CD4-positive, alpha-beta T cell treated with Interleukin-15 for 1 hour (primary cell): ENCODE results near the gene OSBPL9.
"Not testable (repeated sequence)": the region's sequence is repeated elsewhere in the genome, so short reads cannot be mapped to it uniquely, and the experiment has no call there.

Experiments used
- DNase-seq: peaks from one replicate; pipeline ENCODE4 v3.0.0-alpha.2; 2020

OSBPL9 gene

DNA sequence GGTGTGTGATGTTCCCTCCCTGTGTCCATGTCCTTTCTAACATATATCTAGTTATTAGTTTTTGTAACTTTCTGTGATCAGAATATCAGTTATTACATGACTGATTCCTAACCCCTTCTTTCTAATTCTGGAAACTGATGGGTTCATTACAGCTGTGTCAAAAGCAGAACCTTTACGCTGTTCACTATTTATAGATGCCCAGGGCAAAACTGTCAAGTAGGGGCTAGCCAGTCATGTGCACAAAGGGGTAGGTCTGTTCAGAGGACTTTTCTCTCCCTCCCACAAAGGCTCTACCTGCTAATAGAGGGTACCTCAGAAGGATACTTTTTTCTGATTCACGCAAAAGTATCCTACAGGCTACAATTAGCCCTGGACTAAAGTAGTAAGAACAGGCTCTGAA, 182.5 kb downstream of the OSBPL9 start:
- no peak for DNase-seq

DNA sequence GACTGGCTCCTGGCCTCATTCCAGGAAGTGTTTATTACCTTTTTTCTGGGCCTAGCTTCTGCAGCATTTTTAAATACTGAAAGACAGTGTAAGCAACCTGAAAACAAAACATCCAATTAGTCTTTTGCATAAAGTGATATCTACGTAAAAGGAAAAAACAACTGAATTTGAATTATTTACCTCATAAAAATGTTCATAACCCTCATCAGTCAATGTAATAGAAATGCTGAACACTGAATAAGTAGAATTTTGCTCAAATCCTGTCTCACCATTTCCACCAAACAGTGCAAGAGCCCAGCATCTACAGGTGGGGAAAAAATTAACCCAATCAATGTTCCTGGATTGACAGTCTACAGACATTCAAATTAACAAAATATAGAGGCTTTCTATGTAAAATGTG, 197.6 kb downstream of the OSBPL9 start:
- DNase-seq = no peak

DNA sequence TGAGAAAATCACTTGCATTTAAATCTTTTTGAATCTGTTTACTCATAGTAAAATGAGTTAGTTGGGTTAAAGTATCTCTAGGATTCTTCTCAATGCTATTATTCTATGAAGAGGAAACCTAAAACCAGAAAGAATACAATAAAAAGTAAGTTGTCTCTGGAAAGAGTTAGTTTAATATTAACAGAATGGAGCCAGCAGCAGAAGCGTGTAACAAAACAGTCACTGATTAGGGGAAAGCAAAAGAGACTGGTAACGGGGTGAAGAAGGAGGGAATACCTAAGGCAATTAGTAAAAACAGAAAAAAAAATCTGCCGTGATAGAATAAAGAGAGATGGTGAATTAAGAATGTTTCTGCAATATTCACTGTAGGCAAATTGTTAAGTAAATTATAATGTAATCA, 201.6 kb downstream of the OSBPL9 start:
- DNase-seq = no peak

DNA sequence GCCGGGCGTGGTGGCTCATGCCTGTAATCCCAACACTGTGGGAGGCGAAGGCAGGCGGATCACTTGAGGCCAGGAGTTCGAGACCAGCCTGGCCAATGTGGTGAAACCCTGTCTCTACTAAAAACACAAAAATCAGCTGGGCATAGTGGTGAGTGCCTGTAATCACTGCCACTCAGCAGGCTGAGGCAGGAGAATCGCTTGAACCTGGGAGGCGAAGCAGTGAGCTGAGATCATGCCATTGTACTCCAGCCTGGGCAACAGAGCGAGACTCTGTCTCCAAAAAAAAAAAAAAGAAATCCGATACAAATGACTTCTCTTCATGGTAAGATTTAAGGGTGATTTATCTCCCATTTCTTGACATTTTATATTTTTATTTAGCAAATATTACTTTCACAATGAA, 202.1 kb downstream of the OSBPL9 start:
- DNase-seq = not testable (repeated sequence)

DNA sequence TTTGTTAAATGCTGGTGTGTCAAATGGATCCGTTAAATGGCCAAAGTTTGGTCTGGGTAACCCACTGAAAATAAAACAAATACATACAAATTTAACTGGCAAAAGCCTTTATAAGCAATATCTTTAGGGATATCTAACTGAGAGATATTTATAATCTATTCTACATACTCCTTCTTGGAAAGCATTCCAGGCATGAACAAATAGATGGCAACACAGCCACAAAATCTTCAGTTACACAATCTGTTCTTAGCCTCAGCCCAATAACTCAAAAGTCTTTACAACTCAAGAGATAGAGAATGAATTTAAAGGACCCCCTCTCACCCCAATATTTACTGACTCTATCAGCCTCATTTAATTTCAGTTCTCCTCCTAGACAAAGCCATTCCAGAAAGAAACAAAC, 202.9 kb downstream of the OSBPL9 start:
- no peak for DNase-seq

DNA sequence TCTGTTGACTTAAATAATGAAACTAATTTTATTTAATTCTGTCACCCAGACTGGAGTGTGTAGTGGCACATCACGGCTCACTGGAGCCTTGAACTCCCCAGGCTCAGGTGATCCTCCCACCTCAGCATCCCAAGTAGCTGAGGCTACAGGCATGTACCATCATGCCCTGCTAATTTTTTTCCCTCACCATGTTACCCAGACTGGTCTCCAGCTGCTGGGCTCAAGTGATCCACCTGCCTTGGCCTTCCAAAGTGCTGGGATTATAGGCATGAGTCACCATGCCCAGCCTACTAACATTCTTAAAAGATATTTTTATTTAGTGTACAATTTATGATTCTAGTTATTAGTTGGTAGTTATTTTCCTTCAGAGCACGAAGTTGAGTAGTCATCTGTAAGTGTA, 212.2 kb downstream of the OSBPL9 start:
- DNase-seq = no peak

DNA sequence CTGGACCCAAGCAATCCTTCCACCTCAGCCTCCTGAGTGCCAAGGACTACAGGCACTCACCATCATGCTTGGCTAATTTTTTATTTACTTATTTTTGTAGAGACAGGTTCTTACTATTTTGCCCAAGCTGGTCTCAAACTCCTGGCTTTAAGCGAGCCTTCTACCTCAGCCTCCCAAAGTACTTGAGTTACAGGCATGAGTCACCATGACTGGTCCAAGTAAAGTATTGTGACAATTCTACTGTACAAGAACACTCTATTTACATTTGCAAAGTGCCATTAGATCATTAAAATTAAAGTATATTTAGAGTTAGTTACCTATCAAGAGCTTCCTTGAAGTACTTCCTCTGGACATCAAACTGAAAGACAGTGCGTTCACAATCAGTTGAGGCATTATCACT, 216.8 kb downstream of the OSBPL9 start:
- no peak for DNase-seq

DNA sequence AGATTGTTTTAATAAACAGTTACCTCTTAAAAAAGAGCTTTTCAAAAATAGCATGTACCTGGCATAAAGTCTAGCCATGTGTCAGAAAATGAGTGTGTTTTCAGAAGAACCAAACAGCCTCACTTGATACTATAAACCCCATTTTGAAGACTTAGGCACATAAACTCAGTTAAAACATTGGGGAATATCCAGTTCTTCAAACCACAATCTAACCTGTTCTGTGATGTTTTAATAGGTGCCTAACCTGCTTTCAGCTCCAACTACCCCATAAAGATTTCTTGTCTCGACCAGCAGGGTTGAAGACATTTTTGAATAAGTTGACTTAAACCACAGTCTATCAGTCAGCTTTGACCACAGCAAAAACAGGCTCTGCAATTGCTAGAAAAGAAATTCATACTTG, 220.4 kb downstream of the OSBPL9 start:
- no peak for DNase-seq
